Measurements from ENCODE around the gene GPR160.

The GPR160 gene

DNA sequence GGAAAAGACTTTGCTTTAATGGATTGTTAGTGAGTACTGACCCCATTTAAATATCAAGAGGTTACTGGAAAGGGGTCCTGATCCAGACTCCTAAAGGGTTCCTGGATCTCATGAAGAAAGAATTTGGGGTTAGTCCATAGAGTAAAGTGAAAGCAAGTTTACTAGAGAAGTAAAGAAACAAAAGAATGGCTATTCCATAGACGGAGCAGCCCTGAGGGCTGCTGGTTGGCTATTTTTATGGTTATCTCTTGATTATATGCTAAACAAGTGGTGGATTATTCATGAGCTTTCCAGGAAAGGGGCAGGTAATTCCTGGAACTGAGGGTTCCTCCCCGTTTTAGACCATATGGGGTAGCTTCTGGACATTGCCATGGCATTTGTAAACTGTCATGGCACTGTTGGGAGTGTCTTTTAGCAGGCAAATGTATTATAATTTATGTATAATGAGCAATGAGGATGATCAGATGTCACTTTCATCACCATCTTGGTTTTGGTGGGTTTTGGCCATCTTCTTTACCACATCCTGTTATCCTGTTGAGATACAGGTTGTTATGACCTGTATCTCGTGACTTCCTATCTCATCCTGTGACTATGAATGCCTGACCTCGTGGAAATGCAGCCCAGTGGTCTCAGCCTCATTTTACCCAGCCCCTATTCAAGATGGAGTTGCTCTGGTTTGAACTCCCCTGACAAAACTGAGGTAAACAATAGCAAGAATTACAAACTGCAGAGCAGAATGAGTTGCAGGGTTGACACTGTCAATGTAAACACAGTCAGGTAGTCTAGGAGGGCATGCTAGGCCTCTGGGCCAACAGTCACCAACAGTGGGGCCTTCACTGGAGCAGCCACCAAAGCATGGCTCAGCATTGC is 10.3 kb upstream of the GPR160 start:
- no peak for DNase-seq (ENCODE audit: low spot score)

DNA sequence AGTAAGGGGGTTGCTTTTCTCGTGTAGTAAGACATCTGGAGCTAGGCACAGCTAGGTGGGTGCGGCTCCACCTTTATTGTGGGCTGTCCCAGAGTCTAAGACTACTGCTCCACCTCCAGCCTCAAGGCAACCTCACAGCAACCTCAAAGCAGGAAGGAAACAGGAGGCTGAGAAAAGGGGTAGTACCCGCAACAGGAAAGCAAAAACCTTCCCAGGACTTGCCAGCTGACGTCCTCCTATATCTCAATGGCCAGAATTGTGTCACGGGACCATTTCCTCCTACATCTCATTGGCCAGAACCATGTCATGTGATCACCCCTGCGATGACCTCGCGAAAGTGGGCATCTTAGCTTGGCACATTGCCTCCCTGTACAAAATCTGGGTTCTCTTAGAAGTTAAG is 4.3 kb upstream of the GPR160 start:
- DNase-seq (ENCODE audit: low spot score), result no peak

DNA sequence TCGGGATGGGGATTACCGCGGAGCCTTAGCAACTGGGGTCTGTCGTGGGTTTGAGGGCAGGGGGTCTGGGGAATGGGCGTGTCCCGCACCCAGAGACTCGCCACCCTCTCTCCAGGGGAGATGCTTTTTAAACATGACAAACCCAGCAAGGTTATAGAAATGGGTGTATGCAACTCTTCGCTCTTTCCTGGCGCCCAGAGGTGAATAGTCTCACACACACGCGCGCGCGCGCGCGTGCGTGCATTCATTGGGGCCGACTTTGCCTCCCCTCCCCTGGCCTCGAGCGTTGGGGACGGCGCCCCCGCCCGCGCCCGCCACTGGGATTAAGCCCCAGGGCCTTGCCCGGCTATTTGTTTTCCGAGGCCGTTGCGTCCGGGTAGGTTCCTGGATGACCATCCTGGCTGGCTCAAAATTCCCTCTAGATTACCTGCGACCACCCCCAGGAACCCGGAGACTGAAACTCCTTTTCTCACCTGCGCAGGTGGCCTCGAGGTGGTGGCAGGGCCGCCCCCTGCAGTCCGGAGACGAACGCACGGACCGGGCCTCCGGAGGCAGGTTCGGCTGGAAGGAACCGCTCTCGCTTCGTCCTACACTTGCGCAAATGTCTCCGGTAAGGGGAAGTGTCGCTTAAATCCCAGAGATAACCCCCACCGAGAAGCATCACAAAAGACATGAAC is 777 bp downstream of the GPR160 start:
- peak; percentile 66 for DNase-seq (ENCODE audit: low spot score)

GRCh38 chr3:170040418-170040817 is 2.6 kb downstream of the GPR160 start:
- DNase-seq (ENCODE audit: low spot score), result no peak

DNA sequence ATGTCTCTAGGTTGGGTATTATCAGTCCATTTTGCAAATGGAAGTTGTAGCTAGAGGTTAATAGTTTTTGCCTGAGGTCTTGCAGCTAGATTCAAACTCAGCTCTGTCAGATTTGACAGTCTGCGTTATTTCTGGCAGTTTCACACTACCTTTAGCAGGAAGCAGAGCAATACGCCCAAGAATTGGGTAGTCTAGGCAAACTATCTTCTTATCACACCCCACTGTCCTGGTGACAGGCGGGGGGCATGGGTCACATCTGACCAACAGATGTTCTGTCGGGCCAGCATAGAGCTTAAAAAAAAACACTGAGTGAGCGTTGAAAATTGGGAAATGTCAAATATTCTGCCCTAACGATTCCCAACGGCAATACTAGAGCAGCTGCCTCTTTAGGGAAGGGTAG is 5.7 kb downstream of the GPR160 start:
- no peak for DNase-seq (ENCODE audit: low spot score)

DNA sequence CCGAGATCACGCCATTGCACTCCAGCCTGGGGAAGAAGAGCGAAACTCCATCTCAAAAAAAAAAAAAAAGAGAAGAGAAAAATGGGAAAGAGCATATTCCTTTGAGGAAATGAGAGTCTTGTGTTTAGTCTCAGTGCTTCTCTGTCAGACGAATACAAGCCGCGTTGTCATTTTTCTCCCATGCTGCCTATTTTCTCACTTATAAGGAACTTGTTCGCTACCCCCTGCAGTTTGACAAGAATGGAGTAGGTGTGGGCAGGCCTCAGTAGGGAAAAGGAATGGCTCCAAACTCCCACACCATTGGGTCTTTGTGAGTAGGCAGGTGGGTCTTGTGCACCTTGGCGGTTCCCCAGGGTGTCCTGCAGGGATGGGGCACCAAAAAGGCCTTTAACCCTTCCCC is 6.5 kb downstream of the GPR160 start:
- DNase-seq (ENCODE audit: low spot score), result no peak

GRCh38 chr3:170044795-170045244 is 7.0 kb downstream of the GPR160 start:
- no peak for DNase-seq (ENCODE audit: low spot score)

DNA sequence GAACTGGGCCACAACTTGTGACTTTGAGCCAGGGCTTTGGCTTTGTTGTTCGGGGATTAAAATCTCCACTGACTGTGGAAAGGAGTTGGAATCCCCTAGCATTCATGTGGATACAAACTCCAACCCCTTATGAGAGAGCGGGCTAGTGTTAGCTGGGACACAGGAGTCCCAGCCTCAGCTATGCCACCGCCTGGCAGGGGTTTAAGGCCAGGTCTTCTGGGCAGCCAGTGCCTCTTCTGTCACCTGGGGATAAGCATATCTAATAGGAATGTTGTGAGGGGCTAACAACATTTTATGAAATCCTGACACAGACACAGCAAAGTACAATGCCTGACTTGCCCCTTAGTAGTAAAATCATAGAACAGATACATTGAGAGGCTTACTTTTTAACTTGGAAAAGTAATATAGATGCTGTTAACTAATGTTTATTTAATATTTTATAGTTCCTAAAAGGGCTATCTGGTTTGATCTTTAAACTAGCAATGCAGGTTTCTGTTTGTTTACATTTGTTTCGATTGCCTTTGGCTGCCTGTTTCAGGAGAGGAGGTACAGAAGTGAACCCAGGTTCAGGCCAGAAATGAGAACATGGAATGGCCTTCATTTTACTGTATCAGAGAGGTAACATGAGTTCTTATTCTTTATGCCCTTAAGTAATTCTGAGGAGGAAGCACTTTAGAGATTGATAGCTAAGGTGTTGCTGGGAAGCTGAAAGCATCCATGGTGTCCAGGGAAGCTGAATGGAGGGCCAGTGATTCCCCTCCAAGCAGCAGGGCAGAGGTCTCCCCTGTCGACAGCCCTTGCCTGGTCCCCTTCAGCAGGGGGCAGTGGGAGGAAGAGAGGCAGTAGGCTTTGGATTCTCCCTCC is 8.7 kb downstream of the GPR160 start:
- DNase-seq (ENCODE audit: low spot score), result no peak

- DNase-seq (ENCODE audit: low spot score), result no peak
These were observed 9.3 kb downstream of the GPR160 start for GRCh38 chr3:170047133-170047404.

DNA sequence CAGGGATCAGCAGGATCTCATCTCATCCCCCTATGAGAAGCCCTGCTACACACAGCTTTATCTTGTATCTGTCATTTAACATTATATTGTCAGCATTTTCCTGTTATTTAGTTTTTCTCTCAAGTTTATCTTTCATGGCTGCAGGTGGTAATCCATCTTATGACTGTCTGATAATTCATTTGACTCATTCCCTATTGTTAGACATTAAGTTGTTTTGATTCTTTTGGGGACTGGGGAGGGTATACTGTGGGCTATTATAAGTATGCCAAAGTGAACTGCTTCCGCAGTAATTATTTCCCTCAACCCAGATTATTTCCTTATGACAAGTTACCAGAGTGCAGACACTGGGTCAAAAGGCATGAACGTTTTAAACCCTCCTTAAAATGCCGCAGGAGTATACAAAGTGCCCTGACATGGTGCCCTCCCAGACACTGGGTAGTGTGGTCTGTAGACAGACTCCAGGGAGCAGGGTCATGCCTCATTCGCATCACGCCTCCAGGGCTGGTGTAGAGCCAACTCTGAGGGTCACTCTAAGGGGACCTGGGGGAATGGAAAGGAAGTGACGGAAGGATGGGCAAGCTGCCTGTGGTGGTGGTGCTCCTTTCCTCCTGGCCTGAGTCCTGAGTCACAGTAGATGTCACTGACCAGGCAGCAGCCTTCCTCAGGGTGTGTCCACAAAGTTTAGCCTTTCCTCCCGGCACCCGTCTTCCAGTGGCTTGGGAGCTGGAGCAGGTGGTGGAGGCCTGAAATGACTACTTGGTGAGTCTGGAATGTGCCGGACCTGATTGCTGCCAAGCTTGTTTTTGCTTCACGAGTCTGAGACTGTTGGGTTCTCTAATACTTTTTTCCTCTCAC is 11.6 kb downstream of the GPR160 start:
- DNase-seq (ENCODE audit: low spot score), result no peak

- DNase-seq (ENCODE audit: low spot score), result no peak
These were observed 13.0 kb downstream of the GPR160 start for GRCh38 chr3:170050753-170051152.

DNA sequence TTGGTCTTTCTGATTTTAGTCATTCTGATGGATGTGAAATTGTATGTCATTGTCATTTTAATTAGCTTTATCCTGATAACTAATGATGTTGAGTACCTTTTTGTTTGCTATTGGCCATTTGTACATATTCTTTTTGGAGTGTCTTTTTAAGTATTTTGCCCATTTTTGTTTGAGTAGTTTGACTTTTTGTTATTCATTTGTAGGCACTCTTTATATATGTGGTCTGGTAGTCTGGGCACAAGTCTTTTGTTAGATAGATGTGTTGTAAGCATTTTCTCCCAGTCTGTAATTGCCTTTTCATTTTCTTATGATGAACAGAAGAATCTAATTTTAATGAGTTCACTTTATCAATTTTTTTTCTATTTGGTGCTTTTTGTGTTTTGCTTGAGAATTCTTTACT is 14.6 kb downstream of the GPR160 start:
- no peak for DNase-seq (ENCODE audit: low spot score)

DNA sequence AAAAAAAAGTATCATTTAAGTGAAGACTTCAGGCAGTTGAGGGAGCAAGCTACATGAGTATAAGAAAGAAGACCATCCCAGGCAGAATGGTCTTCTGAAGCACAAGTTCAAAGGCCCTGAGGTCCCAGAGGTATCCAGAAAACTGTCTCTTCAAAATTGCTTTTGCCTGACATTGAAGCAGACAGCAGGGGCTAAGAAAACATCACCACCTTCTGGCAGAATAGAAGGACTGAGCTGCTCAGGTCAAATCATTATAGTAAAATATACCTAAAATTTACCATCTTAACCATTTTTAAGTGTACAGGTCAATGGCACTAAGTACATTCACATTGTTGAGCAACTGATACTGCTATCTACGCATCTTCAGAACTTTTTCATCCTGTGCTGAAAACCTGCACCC is 16.4 kb downstream of the GPR160 start:
- DNase-seq (ENCODE audit: low spot score), result no peak

GRCh38 chr3:170055209-170055608 is 17.4 kb downstream of the GPR160 start:
- no peak for DNase-seq (ENCODE audit: low spot score)

- DNase-seq (ENCODE audit: low spot score), result no peak
These were observed 19.1 kb downstream of the GPR160 start for GRCh38 chr3:170056710-170057454.

DNA sequence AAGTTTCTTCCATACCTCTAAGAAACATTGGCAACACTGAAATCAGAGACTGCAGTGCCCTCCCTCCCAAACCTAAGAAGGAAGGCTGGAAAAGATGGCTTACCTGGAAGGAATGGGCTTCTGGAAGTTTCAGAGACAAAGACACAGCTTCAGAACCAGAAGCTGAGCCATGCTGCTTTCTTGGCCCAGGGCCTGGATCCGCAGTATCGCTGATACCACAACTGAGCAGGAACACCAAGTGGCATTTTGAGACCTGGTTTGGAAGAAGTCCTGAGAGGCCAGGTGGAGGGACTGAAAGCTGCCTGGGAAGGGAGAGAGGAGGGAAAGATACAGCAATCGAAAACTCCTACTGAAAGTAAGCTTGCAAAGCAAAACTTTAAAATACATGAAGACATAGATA is 19.8 kb downstream of the GPR160 start:
- DNase-seq (ENCODE audit: low spot score), result no peak

GRCh38 chr3:170058127-170058526 is 20.3 kb downstream of the GPR160 start:
- DNase-seq (ENCODE audit: low spot score), result no peak

- DNase-seq (ENCODE audit: low spot score), result no peak
These were observed 21.7 kb downstream of the GPR160 start for GRCh38 chr3:170059447-170059846.

- DNase-seq (ENCODE audit: low spot score), result no peak
These were observed 24.3 kb downstream of the GPR160 start for GRCh38 chr3:170062068-170062467.

DNA sequence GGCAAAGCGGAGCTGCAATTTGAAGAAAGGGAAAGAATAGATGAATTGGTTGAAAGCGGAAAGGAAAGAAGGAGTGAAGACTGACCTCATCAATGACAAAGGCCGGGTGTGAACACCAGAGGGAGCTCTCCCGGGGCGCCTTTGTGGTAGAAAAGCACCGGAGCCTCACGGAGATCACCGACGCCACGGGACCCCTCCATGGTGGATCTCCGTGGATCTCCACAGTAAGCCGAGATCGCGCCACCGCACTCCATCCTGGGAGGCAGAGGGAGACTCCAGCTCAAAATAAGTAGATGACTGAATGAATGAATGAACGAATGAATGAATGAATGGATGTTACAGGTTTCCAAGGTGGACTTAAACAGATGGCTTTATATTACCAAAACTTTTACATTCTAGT is 25.0 kb downstream of the GPR160 start:
- DNase-seq (ENCODE audit: low spot score), result peak; percentile 53

GRCh38 chr3:170063691-170064090 is 25.9 kb downstream of the GPR160 start:
- DNase-seq (ENCODE audit: low spot score), result no peak

Data from iPS-NIHi11 (cell line).